Measurements from ENCODE around the gene HIRA. TPM values are rescaled to one million over a fixed set of nuclear protein-coding genes. Genes with fewer than 3 reads are reported as not detected.

HIRA gene
- total and polyA plus RNA-seq, 4 donors: 18.6 to 50.5 (median 33.8) TPM

- Histone ChIP-seq H3K27me3 (ENCODE audit: control insufficient read depth, insufficient read depth, low read length) (no peaks in the 10 kb centered on the region), H3K4me1 (ENCODE audit: control insufficient read depth, insufficient read depth, low read length) (peaks cover 4% of the 10 kb centered on the region), H3K9me3 (ENCODE audit: control insufficient read depth, insufficient read depth, low read length) (no peaks in the 10 kb centered on the region), H3K27ac (ENCODE audit: low read depth, low read length) (no peak overlapping the region), H3K4me3 (ENCODE audit: low read depth, low read length) (no peak overlapping the region), H3K36me3 (ENCODE audit: control insufficient read depth, insufficient read depth, low read length) (peaks cover 63% of the 10 kb centered on the region)
- DNase-seq (ENCODE audit: low read depth in 4 of 6, low spot score in 6 of 6): no peak
- 82% methylated on average over 3 of the region's 3 CpGs for WGBS (ENCODE audit: insufficient coverage)
Observed at GRCh38 chr22:19473578-19473977, 42.0 kb upstream of the HIRA start.

- peaks cover 76% of the 10 kb centered on the region for H3K36me3 ChIP-seq (ENCODE audit: control insufficient read depth, insufficient read depth, low read length)
- H3K27ac ChIP-seq (ENCODE audit: low read depth, low read length): no peak overlapping the region
- H3K27me3 ChIP-seq (ENCODE audit: control insufficient read depth, insufficient read depth, low read length): no peaks in the 10 kb centered on the region
- H3K4me3 ChIP-seq (ENCODE audit: low read depth, low read length): no peak overlapping the region
- H3K4me1 ChIP-seq (ENCODE audit: control insufficient read depth, insufficient read depth, low read length): no peaks in the 10 kb centered on the region
- H3K9me3 ChIP-seq (ENCODE audit: control insufficient read depth, insufficient read depth, low read length): no peaks in the 10 kb centered on the region
- DNase-seq (ENCODE audit: low read depth in 4 of 6, low spot score in 6 of 6): no peak
- 96% methylated on average over 8 of the region's 8 CpGs for WGBS (ENCODE audit: insufficient coverage)
Observed at GRCh38 chr22:19472233-19472632, 40.7 kb upstream of the HIRA start.

- 94% methylated on average over 8 of the region's 11 CpGs for WGBS (ENCODE audit: insufficient coverage)
- no peak for DNase-seq (ENCODE audit: low read depth in 4 of 6, low spot score in 6 of 6)
- peaks cover 83% of the 10 kb centered on the region for H3K36me3 ChIP-seq (ENCODE audit: control insufficient read depth, insufficient read depth, low read length)
Observed at GRCh38 chr22:19471572-19471971, 40.0 kb upstream of the HIRA start.

GRCh38 chr22:19470010-19470409 is 38.5 kb upstream of the HIRA start:
- Histone ChIP-seq H3K4me3 (ENCODE audit: low read depth, low read length) (no peak overlapping the region), H3K27me3 (ENCODE audit: control insufficient read depth, insufficient read depth, low read length) (no peaks in the 10 kb centered on the region), H3K9me3 (ENCODE audit: control insufficient read depth, insufficient read depth, low read length) (no peaks in the 10 kb centered on the region), H3K36me3 (ENCODE audit: control insufficient read depth, insufficient read depth, low read length) (peaks cover 93% of the 10 kb centered on the region), H3K4me1 (ENCODE audit: control insufficient read depth, insufficient read depth, low read length) (no peaks in the 10 kb centered on the region), H3K27ac (ENCODE audit: low read depth, low read length) (no peak overlapping the region)
- no peak for DNase-seq (ENCODE audit: low read depth in 4 of 6, low spot score in 6 of 6)
- 100% methylated on average over 2 of the region's 2 CpGs for WGBS (ENCODE audit: insufficient coverage)

More at GRCh38 chr22:19471572-19471971, 40.0 kb upstream of the HIRA start:
- Histone ChIP-seq H3K9me3 (ENCODE audit: control insufficient read depth, insufficient read depth, low read length) (no peaks in the 10 kb centered on the region), H3K27me3 (ENCODE audit: control insufficient read depth, insufficient read depth, low read length) (no peaks in the 10 kb centered on the region), H3K27ac (ENCODE audit: low read depth, low read length) (no peak overlapping the region), H3K4me3 (ENCODE audit: low read depth, low read length) (no peak overlapping the region), H3K4me1 (ENCODE audit: control insufficient read depth, insufficient read depth, low read length) (no peaks in the 10 kb centered on the region)

- DNase-seq (ENCODE audit: low read depth in 4 of 6, low spot score in 6 of 6): no peak
- WGBS (ENCODE audit: insufficient coverage): 97% methylated on average over 7 of the region's 7 CpGs
Observed at GRCh38 chr22:19469421-19469820, 37.9 kb upstream of the HIRA start.

GRCh38 chr22:19467912-19468311 is 36.4 kb upstream of the HIRA start:
- H3K4me3 ChIP-seq (ENCODE audit: low read depth, low read length): no peak overlapping the region
- no peaks in the 10 kb centered on the region for H3K27me3 ChIP-seq (ENCODE audit: control insufficient read depth, insufficient read depth, low read length)
- H3K9me3 ChIP-seq (ENCODE audit: control insufficient read depth, insufficient read depth, low read length): no peaks in the 10 kb centered on the region
- H3K27ac ChIP-seq (ENCODE audit: low read depth, low read length): no peak overlapping the region
- 96% methylated on average over 5 of the region's 6 CpGs for WGBS (ENCODE audit: insufficient coverage)
- no peaks in the 10 kb centered on the region for H3K4me1 ChIP-seq (ENCODE audit: control insufficient read depth, insufficient read depth, low read length)
- H3K36me3 ChIP-seq (ENCODE audit: control insufficient read depth, insufficient read depth, low read length): peaks cover 82% of the 10 kb centered on the region
- DNase-seq (ENCODE audit: low read depth in 4 of 6, low spot score in 6 of 6): no peak

More at GRCh38 chr22:19469421-19469820, 37.9 kb upstream of the HIRA start:
- Histone ChIP-seq H3K4me3 (ENCODE audit: low read depth, low read length) (no peak overlapping the region), H3K36me3 (ENCODE audit: control insufficient read depth, insufficient read depth, low read length) (peaks cover 92% of the 10 kb centered on the region), H3K27me3 (ENCODE audit: control insufficient read depth, insufficient read depth, low read length) (no peaks in the 10 kb centered on the region), H3K4me1 (ENCODE audit: control insufficient read depth, insufficient read depth, low read length) (no peaks in the 10 kb centered on the region), H3K27ac (ENCODE audit: low read depth, low read length) (no peak overlapping the region), H3K9me3 (ENCODE audit: control insufficient read depth, insufficient read depth, low read length) (no peaks in the 10 kb centered on the region)

GRCh38 chr22:19466848-19467752 is 35.6 kb upstream of the HIRA start:
- Histone ChIP-seq H3K4me3 (ENCODE audit: low read depth, low read length) (no peak overlapping the region), H3K4me1 (ENCODE audit: control insufficient read depth, insufficient read depth, low read length) (no peaks in the 10 kb centered on the region), H3K9me3 (ENCODE audit: control insufficient read depth, insufficient read depth, low read length) (no peaks in the 10 kb centered on the region), H3K27ac (ENCODE audit: low read depth, low read length) (no peak overlapping the region), H3K36me3 (ENCODE audit: control insufficient read depth, insufficient read depth, low read length) (peaks cover 74% of the 10 kb centered on the region), H3K27me3 (ENCODE audit: control insufficient read depth, insufficient read depth, low read length) (no peaks in the 10 kb centered on the region)
- 79% methylated on average over 6 of the region's 9 CpGs for WGBS (ENCODE audit: insufficient coverage)
- DNase-seq (ENCODE audit: low read depth in 4 of 6, low spot score in 6 of 6): no peak

- H3K4me3 ChIP-seq (ENCODE audit: low read depth, low read length): no peak overlapping the region
- H3K36me3 ChIP-seq (ENCODE audit: control insufficient read depth, insufficient read depth, low read length): peaks cover 65% of the 10 kb centered on the region
- H3K27ac ChIP-seq (ENCODE audit: low read depth, low read length): no peak overlapping the region
- no peaks in the 10 kb centered on the region for H3K27me3 ChIP-seq (ENCODE audit: control insufficient read depth, insufficient read depth, low read length)
- DNase-seq (ENCODE audit: low read depth in 4 of 6, low spot score in 6 of 6): no peak
- no peaks in the 10 kb centered on the region for H3K9me3 ChIP-seq (ENCODE audit: control insufficient read depth, insufficient read depth, low read length)
- 80% methylated on average over 12 of the region's 14 CpGs for WGBS (ENCODE audit: insufficient coverage)
- H3K4me1 ChIP-seq (ENCODE audit: control insufficient read depth, insufficient read depth, low read length): no peaks in the 10 kb centered on the region
Observed at GRCh38 chr22:19466126-19466716, 34.7 kb upstream of the HIRA start.

GRCh38 chr22:19464975-19465374 is 33.4 kb upstream of the HIRA start:
- no peak overlapping the region for H3K27ac ChIP-seq (ENCODE audit: low read depth, low read length)
- 93% methylated on average over 3 of the region's 4 CpGs for WGBS (ENCODE audit: insufficient coverage)
- H3K4me3 ChIP-seq (ENCODE audit: low read depth, low read length): no peak overlapping the region
- no peak for DNase-seq (ENCODE audit: low read depth in 4 of 6, low spot score in 6 of 6)
- no peaks in the 10 kb centered on the region for H3K27me3 ChIP-seq (ENCODE audit: control insufficient read depth, insufficient read depth, low read length)
- H3K36me3 ChIP-seq (ENCODE audit: control insufficient read depth, insufficient read depth, low read length): peaks cover 56% of the 10 kb centered on the region
- no peaks in the 10 kb centered on the region for H3K4me1 ChIP-seq (ENCODE audit: control insufficient read depth, insufficient read depth, low read length)
- H3K9me3 ChIP-seq (ENCODE audit: control insufficient read depth, insufficient read depth, low read length): no peaks in the 10 kb centered on the region

- WGBS (ENCODE audit: insufficient coverage): 93% methylated on average over 1 of the region's 1 CpG
- H3K4me3 ChIP-seq (ENCODE audit: low read depth, low read length): no peak overlapping the region
- no peak for DNase-seq (ENCODE audit: low read depth in 4 of 6, low spot score in 6 of 6)
- no peak overlapping the region for H3K27ac ChIP-seq (ENCODE audit: low read depth, low read length)
- peaks cover 52% of the 10 kb centered on the region for H3K36me3 ChIP-seq (ENCODE audit: control insufficient read depth, insufficient read depth, low read length)
- H3K27me3 ChIP-seq (ENCODE audit: control insufficient read depth, insufficient read depth, low read length): no peaks in the 10 kb centered on the region
- no peaks in the 10 kb centered on the region for H3K9me3 ChIP-seq (ENCODE audit: control insufficient read depth, insufficient read depth, low read length)
- no peaks in the 10 kb centered on the region for H3K4me1 ChIP-seq (ENCODE audit: control insufficient read depth, insufficient read depth, low read length)
Observed at GRCh38 chr22:19464546-19464945, 33.0 kb upstream of the HIRA start.

All from spinal cord (tissue), 10 donors.